ENCODE measurements around the gene THRSP.
"Not testable (repeated sequence)": the region's sequence is repeated elsewhere in the genome, so short reads cannot be mapped to it uniquely, and the experiment has no call there.

The THRSP gene

DNA sequence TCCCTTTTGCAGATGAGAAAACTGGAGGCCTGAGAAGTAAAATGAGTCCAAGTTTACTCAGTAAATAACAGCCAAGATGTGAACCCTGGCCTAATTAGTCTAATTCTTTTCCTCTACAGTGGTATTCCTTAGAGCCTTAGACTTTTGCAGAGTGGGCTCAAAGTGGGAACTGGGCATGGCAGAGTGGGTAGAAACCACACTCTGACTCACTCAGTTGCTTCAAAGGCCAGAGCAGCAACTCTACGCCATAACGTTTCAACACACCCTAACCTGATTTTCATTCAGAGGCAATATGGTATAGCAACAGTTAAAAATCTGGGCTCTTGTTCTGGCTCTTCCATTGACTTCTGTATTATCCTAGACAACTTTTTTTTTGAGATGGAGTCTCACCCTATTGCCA lies 2.8 kb downstream of the THRSP start:
- no peak for DNase-seq (ENCODE audit: low read depth in 2 of 2)

DNA sequence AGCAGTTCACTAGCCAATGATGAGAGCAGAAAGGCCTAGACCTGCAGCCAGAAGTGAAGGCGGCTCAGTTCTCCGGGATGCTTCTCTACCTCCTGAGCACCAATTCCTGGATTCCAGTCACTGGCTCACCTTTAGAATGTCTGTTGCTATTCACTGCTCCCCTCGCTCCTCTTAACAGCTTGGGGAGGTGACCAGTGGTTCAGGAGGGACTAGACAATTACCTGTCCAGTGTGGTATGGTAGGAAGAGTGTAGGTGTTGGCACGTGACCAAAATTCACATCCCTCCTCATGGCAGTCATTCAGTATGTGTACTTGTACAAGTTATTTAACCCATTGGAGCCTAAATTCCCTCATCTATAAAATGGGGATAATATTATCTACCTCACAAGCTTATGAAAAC lies 4.0 kb downstream of the THRSP start:
- DNase-seq (ENCODE audit: low read depth in 2 of 2) = no peak

DNA sequence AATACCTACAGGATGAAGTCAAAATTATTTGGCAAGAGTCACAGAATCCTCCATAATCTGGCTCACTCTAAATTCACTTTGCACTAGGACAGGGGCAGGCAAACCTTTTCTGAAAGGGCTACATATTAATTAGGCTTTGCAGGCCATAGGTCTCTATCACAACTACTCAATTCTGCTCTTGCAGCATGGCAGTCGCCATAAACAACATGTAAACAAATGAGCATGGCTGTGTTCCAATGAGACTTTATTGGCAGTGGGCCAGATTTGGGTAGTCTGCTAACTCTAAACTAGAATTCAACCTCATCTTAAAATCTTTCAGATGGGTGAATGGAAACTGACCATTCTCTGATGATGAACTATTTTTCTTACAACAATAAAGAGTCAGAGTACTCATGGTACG lies 5.8 kb downstream of the THRSP start:
- DNase-seq (ENCODE audit: low read depth in 2 of 2) = no peak

DNA sequence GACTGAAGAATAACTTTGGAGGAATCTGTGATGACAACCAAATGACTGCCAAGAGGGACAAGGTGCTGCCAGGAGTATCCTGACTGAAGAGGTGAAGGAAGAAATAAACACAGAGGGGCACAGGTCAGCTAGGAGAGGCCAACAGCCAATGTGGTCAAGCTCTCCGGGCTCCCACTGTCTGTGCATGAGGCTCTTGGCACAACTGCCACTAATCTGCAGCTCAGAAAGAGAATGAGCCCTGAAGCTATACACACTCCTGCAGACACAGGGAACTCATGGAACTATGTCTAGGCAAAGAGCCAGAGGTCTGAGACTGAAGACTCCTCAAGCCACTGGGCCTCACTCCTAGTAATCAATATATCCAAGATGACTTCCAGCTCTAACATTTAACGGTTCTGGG lies 7.0 kb downstream of the THRSP start:
- no peak for DNase-seq (ENCODE audit: low read depth in 2 of 2)

DNA sequence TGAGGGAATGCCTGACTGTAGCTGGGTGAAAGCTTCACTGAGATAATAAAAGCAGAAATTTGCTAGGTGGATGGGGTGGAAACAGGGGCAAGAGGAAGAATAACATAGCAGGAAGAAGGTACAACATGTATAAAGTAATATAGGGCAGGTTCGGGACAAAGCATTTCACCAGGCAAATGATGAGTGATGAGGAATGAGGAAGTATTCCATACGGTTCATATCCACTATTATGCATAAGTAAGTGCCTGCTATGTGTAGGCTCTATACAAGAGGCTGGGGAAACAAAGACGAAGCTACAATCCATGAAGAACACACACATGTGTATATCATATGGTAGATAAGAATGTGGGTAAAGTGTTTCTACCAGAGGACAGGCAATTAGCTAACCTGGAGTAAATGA lies 8.1 kb downstream of the THRSP start:
- DNase-seq (ENCODE audit: low read depth in 2 of 2) = no peak

DNA sequence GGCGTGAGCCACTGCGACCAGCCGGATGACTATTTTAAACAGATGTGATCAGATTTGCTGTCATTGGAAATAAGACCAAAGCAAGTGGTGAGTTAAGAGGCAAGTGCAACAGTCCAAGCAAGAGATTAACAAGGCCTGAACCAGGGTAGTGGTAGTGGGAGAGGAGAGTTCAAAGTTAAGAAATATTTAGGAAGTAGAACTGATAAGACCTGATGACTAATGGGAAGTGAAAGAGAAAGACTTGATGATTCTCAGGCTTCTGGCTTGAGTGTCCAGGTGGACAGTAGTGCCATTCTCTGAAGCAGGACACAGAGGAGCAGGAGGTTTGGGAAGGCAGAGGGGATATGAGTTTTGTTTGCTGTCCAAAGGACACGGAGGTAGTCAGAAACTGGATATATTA lies 8.8 kb downstream of the THRSP start:
- no peak for DNase-seq (ENCODE audit: low read depth in 2 of 2)

DNA sequence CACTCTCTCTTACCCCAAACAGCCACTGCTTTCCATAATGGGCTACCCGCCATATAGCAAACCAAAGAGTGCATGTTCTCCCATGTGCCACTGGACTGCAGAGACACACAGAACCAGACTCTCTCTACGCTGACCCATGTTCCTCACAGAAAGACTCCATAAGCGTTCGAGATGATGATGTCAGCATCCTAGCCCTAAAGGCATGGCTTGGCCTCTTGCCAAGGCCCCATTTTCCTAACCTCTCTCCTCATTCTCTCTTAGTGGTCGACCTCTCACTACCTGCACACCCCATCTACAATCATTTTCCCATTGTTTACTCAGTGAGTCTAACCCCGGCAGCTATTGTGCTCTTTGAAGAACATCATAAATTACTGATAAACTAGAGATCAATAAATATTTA lies 11.1 kb downstream of the THRSP start:
- no peak for DNase-seq (ENCODE audit: low read depth in 2 of 2)

DNA sequence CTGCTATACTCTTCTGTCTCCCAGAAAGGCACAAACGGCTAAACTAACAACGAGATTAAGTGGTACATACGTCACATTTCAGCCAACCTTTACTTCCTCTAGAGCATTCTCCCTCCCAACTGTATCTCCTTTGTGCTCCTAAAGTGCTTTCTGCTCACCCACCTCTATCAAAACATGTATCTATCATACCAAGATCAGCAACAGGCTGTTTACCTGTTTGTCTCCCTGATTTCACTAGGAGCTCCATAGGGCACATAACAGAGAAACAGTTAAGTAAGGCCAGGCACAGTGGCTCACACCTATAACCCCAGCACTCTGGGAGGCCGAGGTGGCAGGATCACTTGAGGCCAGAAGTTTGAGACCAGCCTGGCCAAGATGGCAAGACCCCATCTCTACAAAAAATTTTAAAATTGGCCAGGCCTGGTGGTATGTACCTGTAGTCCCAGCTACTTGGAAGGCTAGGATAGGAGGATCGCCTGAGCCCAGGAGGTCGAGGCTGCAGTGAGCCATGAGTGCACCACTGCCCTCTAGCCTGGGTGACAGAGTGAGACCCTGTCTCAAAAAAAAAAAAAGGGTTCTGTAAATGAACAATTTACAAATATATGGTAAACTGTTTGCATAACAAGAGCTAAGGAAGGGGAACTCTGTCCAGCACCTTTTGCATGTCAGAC lies 13.2 kb downstream of the THRSP start:
- no peak for DNase-seq (ENCODE audit: low read depth in 2 of 2)

DNA sequence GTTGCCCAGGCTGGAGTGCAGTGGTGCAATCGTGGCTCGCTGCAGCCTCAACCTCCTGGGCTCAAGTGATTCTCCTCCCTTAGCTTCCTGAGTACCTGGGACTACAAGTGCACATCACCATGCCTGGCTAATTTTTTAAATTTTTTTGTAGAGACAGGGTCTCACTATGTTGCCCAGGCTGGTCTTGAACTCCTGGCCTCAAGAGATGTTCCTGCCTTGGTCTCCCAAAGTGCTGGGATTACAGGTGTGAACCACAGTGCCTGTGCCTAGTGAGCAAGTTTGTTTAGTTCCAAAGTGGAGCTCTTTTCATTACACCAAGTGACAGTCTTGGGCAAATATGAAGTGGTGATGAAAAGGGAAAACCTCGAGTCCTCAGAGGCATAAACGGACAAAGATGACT lies 13.9 kb downstream of the THRSP start:
- not testable (repeated sequence) for DNase-seq (ENCODE audit: low read depth in 2 of 2)

DNA sequence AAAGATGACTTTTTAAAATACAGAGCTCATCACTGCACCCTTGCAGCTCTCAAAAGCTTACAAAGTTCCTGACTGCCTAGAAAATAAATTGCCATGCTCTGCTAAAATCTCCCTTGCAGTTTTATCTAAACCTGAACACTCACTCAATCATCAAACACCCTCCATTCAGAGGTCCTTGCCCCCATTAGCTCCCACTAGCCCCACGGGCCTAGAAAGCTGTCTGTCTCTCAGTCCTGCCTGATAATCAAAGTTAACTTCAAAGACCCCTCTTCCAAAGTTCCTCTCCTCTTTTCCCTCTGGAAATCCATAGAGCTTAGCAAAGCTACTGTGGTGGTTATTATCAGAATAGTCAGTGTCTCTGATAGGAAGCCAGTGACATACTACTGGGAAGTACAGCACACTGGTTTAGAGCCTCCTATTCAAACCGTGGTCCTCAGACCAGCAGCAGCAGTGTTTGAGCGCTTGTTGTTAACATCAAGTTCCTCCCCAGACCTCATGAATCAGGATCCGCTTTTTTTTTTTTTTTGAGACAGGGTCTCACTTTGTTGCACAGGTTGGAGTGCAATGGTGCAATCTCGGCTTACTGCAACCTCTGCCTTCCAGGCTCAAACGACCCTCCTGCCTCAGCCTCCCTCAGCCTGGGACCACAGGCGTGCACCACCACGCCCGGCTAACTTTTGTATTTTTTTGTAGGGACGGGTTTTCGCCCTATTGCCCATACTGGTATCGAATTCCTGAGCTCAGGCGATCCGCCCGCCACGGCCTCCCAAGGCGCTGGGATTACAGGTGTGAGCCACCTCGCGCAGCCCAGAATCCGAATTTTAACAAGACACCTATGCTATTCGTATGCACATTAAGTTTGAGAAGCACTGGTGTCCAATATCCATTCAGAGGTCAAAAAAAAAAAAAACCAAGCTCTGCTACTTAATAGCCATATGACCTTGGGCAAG lies 14.8 kb downstream of the THRSP start:
- no peak for DNase-seq (ENCODE audit: low read depth in 2 of 2)

DNA sequence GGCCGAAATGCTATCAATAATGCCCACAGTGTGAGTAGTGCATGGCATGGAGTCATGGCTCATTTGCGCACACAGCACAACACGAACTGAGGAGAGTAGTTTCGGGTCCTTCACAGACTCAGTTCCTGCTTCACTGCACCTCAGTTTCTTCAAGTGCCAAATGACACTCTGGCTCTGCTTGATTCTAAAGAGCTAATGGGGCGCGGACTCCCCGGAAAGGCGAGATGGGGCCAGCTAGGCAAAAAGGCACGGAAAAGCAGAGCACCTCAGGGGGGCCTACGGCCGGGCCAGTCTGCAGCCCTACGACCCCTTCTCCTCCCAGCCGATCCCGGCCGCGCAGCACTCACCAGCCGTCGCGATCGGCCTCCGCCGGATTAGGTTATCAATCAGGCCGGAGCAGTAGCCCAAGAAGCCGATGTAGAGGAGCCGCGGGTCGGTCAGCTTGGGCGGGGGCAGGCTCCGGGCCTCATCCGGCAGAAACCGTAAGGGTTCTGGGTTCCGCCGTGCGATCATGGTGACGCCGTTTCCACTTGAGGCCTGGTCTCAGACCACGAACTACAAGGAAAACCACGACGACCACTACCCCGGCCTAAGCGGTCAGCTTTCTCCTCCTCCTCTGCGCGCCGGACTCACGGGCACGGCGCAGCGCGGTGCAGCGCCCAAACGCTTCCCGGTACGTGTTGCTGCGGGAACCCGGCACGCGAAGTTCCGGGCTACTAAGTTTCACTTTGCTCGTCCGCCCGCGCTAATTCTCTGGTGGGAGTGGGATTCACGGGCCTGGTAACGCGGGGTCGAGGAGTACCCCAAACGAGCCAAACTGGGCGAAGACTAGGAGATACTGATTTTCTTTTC lies 15.8 kb downstream of the THRSP start, which contains the start of gene NDUFC2:
NDUFC2 (minus strand) TSS at position 631 of the 852 bp plus-strand sequence; CDS start at position 513, 118 bp downstream.
- peak; percentile 48 to 63 for DNase-seq (ENCODE audit: low read depth in 2 of 2)

DNA sequence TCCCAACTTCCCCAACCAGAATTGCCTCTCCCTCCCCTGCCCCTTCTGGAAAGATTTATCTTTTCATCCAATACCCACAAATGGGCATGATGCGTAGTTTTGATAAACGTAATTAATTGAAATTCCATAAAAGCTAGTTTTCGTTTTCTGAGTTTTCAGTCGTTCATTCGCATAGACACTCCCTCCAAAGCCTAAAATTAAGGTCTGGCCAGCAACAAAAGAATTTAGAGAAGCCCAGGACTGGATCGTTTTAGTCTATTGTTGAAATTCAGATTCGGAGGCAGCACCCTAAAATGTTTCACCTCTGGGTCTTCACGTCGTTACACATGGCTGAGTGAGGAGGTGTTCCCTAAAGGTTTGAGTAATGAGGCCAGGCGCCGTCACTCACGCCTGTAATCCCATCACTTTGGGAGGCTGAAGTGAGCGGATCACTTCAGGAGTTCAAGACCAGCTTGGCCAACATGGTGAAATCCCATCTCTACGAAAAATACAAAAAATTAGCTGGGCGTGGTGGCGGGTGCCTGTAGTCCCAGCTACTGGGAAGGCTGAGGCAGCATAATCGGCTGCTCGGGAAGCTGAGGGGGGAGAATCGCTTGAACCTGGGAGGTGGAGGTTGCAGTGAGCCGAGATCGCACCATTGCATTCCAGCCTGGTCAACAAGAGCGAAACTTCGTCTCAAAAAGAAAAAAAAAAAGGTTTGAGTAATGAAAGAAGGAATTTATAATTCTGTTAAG lies 16.6 kb downstream of the THRSP start:
- no peak for DNase-seq (ENCODE audit: low read depth in 2 of 2)

DNA sequence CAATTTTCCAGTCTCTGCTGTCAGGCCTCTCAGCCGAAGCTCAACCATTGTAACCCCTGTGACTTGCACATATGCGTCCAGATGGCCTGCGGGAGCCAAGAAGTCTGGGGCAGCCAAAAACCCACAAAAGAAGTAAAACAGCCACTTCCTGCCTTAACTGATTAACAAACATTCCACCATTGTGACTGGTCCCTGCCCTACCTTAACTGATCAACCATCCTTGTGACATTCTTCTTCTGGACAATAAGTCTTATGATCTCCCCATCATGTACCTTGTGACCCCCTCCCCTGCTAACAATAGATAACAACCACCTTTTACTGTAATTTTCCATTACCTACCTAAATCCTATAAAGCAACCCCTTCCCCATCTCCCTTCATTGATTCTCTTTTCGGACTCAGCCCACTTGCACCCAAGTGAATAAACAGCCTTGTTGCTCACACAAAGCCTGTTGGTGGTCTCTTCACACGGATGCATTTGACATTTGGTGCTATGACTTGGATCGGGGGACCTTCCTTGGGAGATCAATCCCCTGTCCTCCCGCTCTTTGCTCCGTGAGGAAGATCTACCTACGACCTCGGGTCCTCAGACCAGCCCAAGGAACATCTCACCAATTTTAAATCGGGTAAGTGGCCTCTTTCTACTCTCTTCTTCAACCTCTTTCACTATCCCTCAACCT lies 17.3 kb downstream of the THRSP start:
- no peak for DNase-seq (ENCODE audit: low read depth in 2 of 2)

DNA sequence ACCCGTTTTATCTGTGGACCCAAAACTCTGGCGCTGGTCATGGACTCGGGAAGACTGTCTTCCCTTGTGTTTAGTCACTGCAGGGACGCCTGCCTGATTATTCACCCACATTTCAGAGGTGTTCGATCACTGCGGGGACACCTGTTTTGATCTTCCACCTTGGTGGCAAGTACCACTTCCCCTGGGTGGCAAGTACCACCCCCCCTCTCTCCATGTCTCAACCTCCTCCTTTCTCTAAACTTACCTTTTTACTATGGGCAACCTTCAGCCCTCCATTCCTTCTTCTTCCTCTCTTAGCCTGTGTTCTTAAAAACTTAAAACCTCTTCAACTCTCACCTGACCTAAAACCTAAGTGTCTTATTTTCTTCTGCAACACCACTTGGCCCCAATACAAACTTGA lies 17.9 kb downstream of the THRSP start:
- DNase-seq (ENCODE audit: low read depth in 2 of 2) = no peak

DNA sequence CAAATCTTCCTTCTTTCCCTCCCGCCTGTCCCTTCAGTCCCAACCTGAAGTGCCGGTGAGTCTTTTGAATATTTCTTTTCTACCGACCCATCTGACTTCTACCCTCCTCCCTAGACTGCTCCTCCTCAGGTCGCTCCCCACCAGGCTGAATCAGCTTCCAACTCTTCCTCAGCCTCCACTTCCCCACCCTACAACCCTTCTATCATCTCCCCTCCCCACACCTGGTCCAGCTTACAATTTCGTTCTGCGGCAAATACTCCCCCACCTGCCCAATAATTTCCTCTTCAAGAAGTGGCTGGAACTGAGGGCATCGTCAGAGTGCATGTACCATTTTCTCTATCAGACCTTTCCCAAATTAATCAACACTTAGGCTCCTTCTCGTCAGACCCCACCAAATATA lies 18.5 kb downstream of the THRSP start:
- DNase-seq (ENCODE audit: low read depth in 2 of 2) = no peak

DNA sequence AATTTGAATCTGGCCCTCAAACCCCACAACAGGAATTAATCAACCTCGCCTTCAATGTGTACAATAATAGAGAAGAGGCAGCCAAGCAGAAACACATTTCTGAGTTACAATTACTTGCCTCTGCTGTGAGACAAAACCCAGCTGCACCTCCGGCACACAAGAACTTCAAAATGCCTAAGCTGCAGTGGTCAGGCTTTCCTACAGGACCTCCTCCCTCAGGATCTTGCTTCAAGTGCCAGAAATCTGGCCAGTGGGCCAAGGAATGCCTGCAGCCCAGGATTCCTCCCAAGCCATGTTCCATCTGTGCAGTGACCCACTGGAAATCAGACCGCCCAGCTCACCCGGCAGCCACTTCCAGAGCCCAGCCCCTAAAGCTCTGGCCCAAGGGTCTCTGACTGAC lies 19.4 kb downstream of the THRSP start:
- no peak for DNase-seq (ENCODE audit: low read depth in 2 of 2)

DNA sequence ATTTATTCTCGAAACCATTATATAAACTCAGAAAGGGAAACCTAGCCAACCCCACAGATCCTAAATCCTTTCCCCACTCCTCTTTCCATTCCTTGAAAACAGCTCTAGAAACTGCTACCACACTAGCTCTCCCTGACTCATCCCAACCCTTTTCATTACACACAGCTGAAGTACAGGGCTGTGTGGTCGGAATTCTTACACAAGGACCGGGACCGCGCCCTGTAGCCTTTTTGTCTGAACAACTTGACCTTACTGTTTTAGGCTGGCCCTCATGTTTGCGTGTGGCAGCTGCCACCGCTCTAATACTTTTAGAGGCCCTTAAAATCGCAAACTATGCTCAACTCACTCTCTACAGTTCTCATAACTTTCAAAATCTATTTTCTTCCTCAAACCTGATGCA lies 20.8 kb downstream of the THRSP start:
- not testable (repeated sequence) for DNase-seq (ENCODE audit: low read depth in 2 of 2)

DNA sequence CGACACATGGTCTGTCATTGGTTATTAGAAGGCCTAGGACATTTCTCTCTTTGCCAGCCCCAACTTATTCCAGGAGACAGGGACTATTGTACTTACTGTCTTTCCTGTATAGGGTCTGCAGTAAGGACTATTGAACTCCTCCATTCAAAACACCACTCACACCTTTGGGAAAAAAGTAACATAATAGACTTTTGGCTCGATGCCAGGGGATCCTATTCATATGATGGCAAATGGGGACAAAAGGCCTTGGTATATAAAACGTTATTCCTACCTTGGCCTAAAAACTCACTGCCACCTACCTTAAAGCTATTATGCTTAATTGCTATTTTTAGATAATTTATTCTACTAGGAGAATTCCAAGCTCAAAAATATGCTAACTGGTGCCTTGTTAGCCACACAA lies 22.3 kb downstream of the THRSP start:
- DNase-seq (ENCODE audit: low read depth in 2 of 2) = no peak

DNA sequence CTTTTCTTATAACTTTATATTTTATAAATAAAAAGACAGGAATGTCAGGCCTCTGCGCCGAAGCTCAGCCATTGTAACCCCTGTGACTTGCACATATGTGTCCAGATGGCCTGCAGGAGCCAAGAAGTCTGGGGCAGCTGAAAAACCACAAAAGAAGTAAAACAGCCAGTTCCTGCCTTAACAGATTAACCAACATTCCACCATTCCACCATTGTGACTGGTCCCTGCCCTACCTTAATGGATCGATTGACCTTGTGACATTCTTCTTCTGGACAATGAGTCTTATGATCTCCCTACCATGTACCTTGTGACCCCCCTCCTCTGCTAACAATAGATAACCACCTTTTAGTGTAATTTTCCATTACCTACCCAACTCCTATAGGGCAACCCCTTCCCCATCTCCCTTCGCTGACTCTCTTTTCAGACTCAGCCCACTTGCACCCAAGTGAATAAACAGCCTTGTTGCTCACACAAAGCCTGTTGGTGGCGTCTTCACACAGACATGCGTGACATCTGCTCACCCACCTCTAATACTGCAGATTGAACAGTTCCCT lies 22.9 kb downstream of the THRSP start:
- DNase-seq (ENCODE audit: low read depth in 2 of 2) = not testable (repeated sequence)

DNA sequence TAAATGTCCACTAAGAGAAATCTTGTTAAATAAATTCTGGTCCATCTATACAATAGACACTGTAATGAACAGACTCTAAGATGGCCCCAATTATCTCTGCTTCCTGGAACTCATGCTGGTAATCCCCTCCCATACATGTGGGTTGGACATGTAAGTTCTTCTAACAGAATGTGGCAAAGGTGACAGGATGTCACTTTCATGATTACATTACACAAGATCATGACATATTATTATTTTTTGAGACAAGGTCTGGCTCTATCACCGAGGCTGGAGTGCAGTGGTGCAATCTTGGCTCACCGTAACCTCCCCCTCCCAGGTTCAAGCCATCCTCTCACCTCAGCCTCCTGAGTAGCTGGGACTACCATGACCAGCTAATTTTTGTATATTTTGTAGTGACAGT lies 30.6 kb downstream of the THRSP start:
- no peak for DNase-seq (ENCODE audit: low read depth in 2 of 2)
